Activated CD4-positive, CD25-positive, alpha-beta regulatory T cell treated with anti-CD3 and anti-CD28 coated beads, Interleukin-2, amount 50 U/mL, for 16 hours (primary cell): ENCODE data around the gene SLC2A2.

Source experiments
- DNase-seq: peaks from one replicate; pipeline ENCODE4 v3.0.0-alpha.2; 2020; ENCODE audit warnings: low read depth, low spot score

The SLC2A2 gene

GRCh38 chr3:171026597-171027293 lies at the start of gene SLC2A2:
Gene SLC2A2 (minus strand): TSS chr3:171026720. CDS start chr3:171026670, 50 bp downstream.
- no peak for DNase-seq

GRCh38 chr3:171072432-171072831 lies 45.9 kb upstream of the SLC2A2 start:
- no peak for DNase-seq

GRCh38 chr3:171068658-171069057 lies 42.1 kb upstream of the SLC2A2 start:
- no peak for DNase-seq

GRCh38 chr3:171066206-171066605 lies 39.7 kb upstream of the SLC2A2 start:
- no peak for DNase-seq

GRCh38 chr3:171065732-171066131 lies 39.2 kb upstream of the SLC2A2 start:
- DNase-seq: no peak

GRCh38 chr3:171064461-171064860 lies 37.9 kb upstream of the SLC2A2 start:
- DNase-seq: no peak

GRCh38 chr3:171061749-171062148 lies 35.2 kb upstream of the SLC2A2 start:
- DNase-seq: no peak

- no peak for DNase-seq
Measured at GRCh38 chr3:171059978-171060377, 33.5 kb upstream of the SLC2A2 start.

GRCh38 chr3:171058873-171059603 lies 32.5 kb upstream of the SLC2A2 start:
- no peak for DNase-seq

- DNase-seq: no peak
Measured at GRCh38 chr3:171058058-171058457, 31.5 kb upstream of the SLC2A2 start.

GRCh38 chr3:171057072-171057471 lies 30.6 kb upstream of the SLC2A2 start:
- no peak for DNase-seq

GRCh38 chr3:171056528-171056927 lies 30.0 kb upstream of the SLC2A2 start:
- DNase-seq: no peak

- no peak for DNase-seq
Measured at GRCh38 chr3:171055336-171056178, 29.0 kb upstream of the SLC2A2 start.

GRCh38 chr3:171054921-171055320 lies 28.4 kb upstream of the SLC2A2 start:
- no peak for DNase-seq

GRCh38 chr3:171054231-171054630 lies 27.7 kb upstream of the SLC2A2 start:
- DNase-seq: no peak

- no peak for DNase-seq
Measured at GRCh38 chr3:171049861-171050444, 23.4 kb upstream of the SLC2A2 start.

- no peak for DNase-seq
Measured at GRCh38 chr3:171046760-171047159, 20.2 kb upstream of the SLC2A2 start.

GRCh38 chr3:171044835-171045793 lies 18.6 kb upstream of the SLC2A2 start:
- DNase-seq: no peak

GRCh38 chr3:171044384-171044783 lies 17.9 kb upstream of the SLC2A2 start:
- no peak for DNase-seq

- DNase-seq: no peak
Measured at GRCh38 chr3:171039674-171040073, 13.2 kb upstream of the SLC2A2 start.

- no peak for DNase-seq
Measured at GRCh38 chr3:171038342-171038741, 11.8 kb upstream of the SLC2A2 start.
